SKM-1 (cell line): Measurements from ENCODE around the gene MAN1B1.

ENCODE experiments used
- DNase-seq: peaks from one replicate; lab custom pipeline; 2025; ENCODE audit not compliant: unreplicated experiment; lab: John Stamatoyannopoulos, UW

MAN1B1 gene

GRCh38 chr9:137068539-137069507 is 18.0 kb upstream of the MAN1B1 start:
- no peak for DNase-seq

- DNase-seq = no peak
These were observed 17.2 kb upstream of the MAN1B1 start for GRCh38 chr9:137069508-137070091.

GRCh38 chr9:137070201-137070905 is 16.4 kb upstream of the MAN1B1 start, which contains the start of gene SAPCD2:
SAPCD2 (minus strand) TSS chr9:137070557; CDS start chr9:137070460, 97 bp downstream.
- DNase-seq = peak; percentile 80

- no peak for DNase-seq
These were observed 15.9 kb upstream of the MAN1B1 start for GRCh38 chr9:137070906-137071275.

GRCh38 chr9:137071282-137071681 is 15.5 kb upstream of the MAN1B1 start:
- DNase-seq = no peak

GRCh38 chr9:137073992-137074399 is 12.8 kb upstream of the MAN1B1 start:
- no peak for DNase-seq

- no peak for DNase-seq
These were observed 12.0 kb upstream of the MAN1B1 start for GRCh38 chr9:137074657-137075274.

GRCh38 chr9:137075275-137075775 is 11.5 kb upstream of the MAN1B1 start:
- no peak for DNase-seq

- no peak for DNase-seq
These were observed 10.2 kb upstream of the MAN1B1 start for GRCh38 chr9:137076636-137077009.

GRCh38 chr9:137077010-137077747 is 9.6 kb upstream of the MAN1B1 start, which contains the start of gene UAP1L1:
UAP1L1 (plus strand) TSS chr9:137077517; CDS start chr9:137077533, 16 bp downstream.
- no peak for DNase-seq

- no peak for DNase-seq
These were observed 8.8 kb upstream of the MAN1B1 start for GRCh38 chr9:137077758-137078693.

- DNase-seq = no peak
These were observed 7.9 kb upstream of the MAN1B1 start for GRCh38 chr9:137078701-137079400.

GRCh38 chr9:137079401-137079787 is 7.4 kb upstream of the MAN1B1 start:
- DNase-seq = no peak

- DNase-seq = no peak
These were observed 6.3 kb upstream of the MAN1B1 start for GRCh38 chr9:137080260-137081122.

GRCh38 chr9:137082222-137082924 is 4.4 kb upstream of the MAN1B1 start:
- no peak for DNase-seq

- DNase-seq = no peak
These were observed 3.9 kb upstream of the MAN1B1 start for GRCh38 chr9:137082925-137083290.

GRCh38 chr9:137083394-137084004 is 3.3 kb upstream of the MAN1B1 start:
- DNase-seq = no peak
